GM23248 (cell line): ENCODE data around the gene CEMIP. TPM values are rescaled to one million over a fixed set of nuclear protein-coding genes. Genes with fewer than 3 reads are reported as not detected.

Experiments
- DNase-seq: peaks from one replicate; pipeline ENCODE4 v3.0.0-alpha.2; 2015
- H2AFZ ChIP-seq: fragments of 200-600 bp; sonication (generic); 2 replicates; pipeline ENCODE4 v1.6.1; 2016; ENCODE audit warnings: antibody characterized with exemption
- H3F3A ChIP-seq: fragments of 200-600 bp; sonication (generic); 2 replicates; pipeline ENCODE4 v1.6.1; 2016; ENCODE audit warnings: mild to moderate bottlenecking, antibody characterized with exemption, mixed run types; ENCODE audit not compliant: insufficient read depth
- H3K27ac ChIP-seq: fragments of 200-600 bp; sonication (generic); 2 replicates; pipeline ENCODE4 v1.5.1; 2016; ENCODE audit warnings: mild to moderate bottlenecking
- H3K27me3 ChIP-seq: fragments of 200-600 bp; sonication (generic); replicated peaks from 2 replicates; pipeline ENCODE4 v1.6.1; 2016; ENCODE audit warnings: mild to moderate bottlenecking; ENCODE audit not compliant: insufficient read depth
- H3K36me3 ChIP-seq: fragments of 200-600 bp; sonication (generic); 2 replicates; pipeline ENCODE4 v1.6.1; 2016; ENCODE audit warnings: low read depth, mild to moderate bottlenecking
- H3K4me1 ChIP-seq: fragments of 200-600 bp; sonication (generic); 2 replicates; pipeline ENCODE4 v1.6.1; 2016; ENCODE audit warnings: mild to moderate bottlenecking; ENCODE audit not compliant: insufficient read depth
- H3K4me2 ChIP-seq: fragments of 200-600 bp; sonication (generic); one replicate; pipeline ENCODE4 v1.6.1; 2016; ENCODE audit warnings: mild to moderate bottlenecking; ENCODE audit not compliant: unreplicated experiment
- H3K4me3 ChIP-seq: fragments of 200-600 bp; sonication (generic); 2 replicates; pipeline ENCODE4 v1.5.1; 2016; ENCODE audit warnings: mild to moderate bottlenecking
- H3K79me2 ChIP-seq: fragments of 200-600 bp; sonication (generic); 2 replicates; pipeline ENCODE4 v1.6.1; 2016; ENCODE audit warnings: mild to moderate bottlenecking; ENCODE audit not compliant: insufficient read depth
- H3K9ac ChIP-seq: fragments of 200-600 bp; sonication (generic); 2 replicates; pipeline ENCODE4 v1.6.1; 2016; ENCODE audit warnings: mild to moderate bottlenecking
- H3K9me2 ChIP-seq: fragments of 200-600 bp; sonication (generic); 2 replicates; pipeline ENCODE4 v1.6.1; 2016; ENCODE audit warnings: mixed run types, mild to moderate bottlenecking, moderate library complexity; ENCODE audit not compliant: insufficient read depth
- H3K9me3 ChIP-seq: fragments of 200-600 bp; sonication (generic); one replicate; pipeline ENCODE4 v1.6.1; 2017; ENCODE audit warnings: low read depth
- H4K20me1 ChIP-seq: fragments of 200-600 bp; sonication (generic); 2 replicates; pipeline ENCODE4 v1.6.0; 2016; ENCODE audit not compliant: insufficient read depth
- EZH2 ChIP-seq: fragments of 200-600 bp; sonication (generic); IDR thresholded peaks from 2 replicates; pipeline ENCODE4 v1.6.1; 2018; ENCODE audit warnings: antibody characterized with exemption, mild to moderate bottlenecking; ENCODE audit not compliant: insufficient read depth, poor library complexity, severe bottlenecking
- EZH2phosphoT487 ChIP-seq: fragments of 200-600 bp; sonication (generic); IDR thresholded peaks from 2 replicates; pipeline ENCODE4 v1.6.1; 2018; ENCODE audit warnings: antibody characterized with exemption, moderate library complexity, mild to moderate bottlenecking, low read depth; ENCODE audit not compliant: insufficient read depth
- WGBS, 2 experiments: methylation state at CpG; one replicate each; pipeline ENCODE4 v1.1.6; 2015 to 2017; ENCODE audit warnings: low lambda C conversion rate in 2 of 2, low coverage in 1 of 2; ENCODE audit errors: missing lambda C conversion rate in 2 of 2; 5-methylcytosine and 5-hydroxymethylcytosine counted together
- in situ Hi-C: fragments of 300-500 bp; cut with MboI; formaldehyde crosslinking; loops from 2 replicates; pipeline ENCODE4 v1.15.0; 2020
- polyA plus RNA-seq: library from polyadenylated mRNA; unstranded; fragments of >200 nt; fragmentation: Nextera tagmentation; extraction: Ambion mirVana; gene quantifications from 2 replicates; pipeline ENCODE4 v1.2.1, GENCODE V29; 2016
- total RNA-seq: library from RNA; depleted of rRNA; stranded (reverse); fragments of >200 nt; shearing (Covaris generic); gene quantifications from 2 replicates; pipeline ENCODE4 v1.2.3, GENCODE V29; 2014

Gene CEMIP
- total and polyA plus RNA-seq, 2 experiments from 2014 or later, result 134 to 213 TPM

DNA sequence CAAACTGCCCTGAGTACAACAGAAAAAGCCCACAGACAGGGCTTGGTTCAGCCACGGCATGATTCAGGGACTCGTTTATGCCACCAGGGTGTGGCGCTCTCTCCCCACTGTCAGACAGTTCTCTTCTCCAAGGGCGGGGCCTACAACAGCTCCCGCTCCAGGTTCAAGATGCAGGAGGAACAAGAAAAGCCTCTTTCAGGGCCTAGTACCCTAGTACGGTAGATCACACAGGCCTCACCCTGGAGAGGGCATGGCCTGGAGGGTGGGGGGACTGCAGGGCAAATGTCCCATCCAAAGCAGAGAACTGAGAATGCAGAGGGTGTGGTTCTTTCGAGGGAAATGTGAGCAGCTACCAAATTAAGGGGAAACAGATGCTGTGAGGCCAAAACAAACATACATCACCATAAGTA lies 198.5 kb downstream of the CEMIP start:
- in situ Hi-C loops, result loop anchor here (10.0 kb wide), 1 partner anchor 287 kb away; no protein-coding TSS in a partner anchor
- peak; percentile 88 for DNase-seq

GRCh38 chr15:80978685-80979329 lies 199.6 kb downstream of the CEMIP start:
- in situ Hi-C loops, result loop anchor here (10.0 kb wide), 1 partner anchor 286 kb away; no protein-coding TSS in a partner anchor
- Histone ChIP-seq H3K9me3 (no peaks in the 10 kb centered on the region), H3F3A (peaks cover 15% of the 10 kb centered on the region; the same call in 1 of the 2 replicates), H3K9ac (no peak overlapping the region), H3K4me1 (no peaks in the 10 kb centered on the region), H3K9me2 (no peaks in the 10 kb centered on the region), H3K27ac (no peak overlapping the region), H2AFZ (no peak overlapping the region), H3K36me3 (peaks cover 9% of the 10 kb centered on the region), H4K20me1 (peaks cover 5% of the 10 kb centered on the region; the same call in 1 of the 2 replicates), H3K79me2 (peaks cover 73% of the 10 kb centered on the region), H3K27me3 (no peaks in the 10 kb centered on the region), H3K4me3 (no peak overlapping the region), H3K4me2 (no peak overlapping the region)
- DNase-seq, result peak; percentile 45
- TF ChIP-seq EZH2phosphoT487 (no peak), EZH2 (no peak)
- 84 to 86% methylated on average over 7 of the region's 7 CpGs for WGBS, 2 experiments

More for the DNA sequence above, 198.5 kb downstream of the CEMIP start:
- Histone ChIP-seq H3K9ac (no peak overlapping the region), H2AFZ (no peak overlapping the region), H3K9me2 (no peaks in the 10 kb centered on the region), H3F3A (peaks cover 15% of the 10 kb centered on the region; the same call in 1 of the 2 replicates), H3K4me1 (no peaks in the 10 kb centered on the region), H3K27me3 (no peaks in the 10 kb centered on the region), H3K9me3 (no peaks in the 10 kb centered on the region), H3K36me3 (peaks cover 9% of the 10 kb centered on the region), H3K4me3 (no peak overlapping the region), H3K27ac (no peak overlapping the region), H4K20me1 (peaks cover 5% of the 10 kb centered on the region; the same call in 1 of the 2 replicates), H3K79me2 (peaks cover 63% of the 10 kb centered on the region), H3K4me2 (no peak overlapping the region)
- TF ChIP-seq EZH2phosphoT487, result no peak
- no peak for TF ChIP-seq EZH2
- 9 to 13% methylated on average over 7 of the region's 7 CpGs for WGBS, 2 experiments

GRCh38 chr15:80979538-80980200 lies 200.5 kb downstream of the CEMIP start:
- Histone ChIP-seq H3K79me2 (peaks cover 74% of the 10 kb centered on the region), H3F3A (peaks cover 15% of the 10 kb centered on the region; the same call in 1 of the 2 replicates), H3K4me3 (no peak overlapping the region), H3K9ac (no peak overlapping the region), H4K20me1 (peaks cover 5% of the 10 kb centered on the region; the same call in 1 of the 2 replicates), H3K9me3 (no peaks in the 10 kb centered on the region), H3K4me2 (no peak overlapping the region), H3K27ac (no peak overlapping the region), H3K9me2 (no peaks in the 10 kb centered on the region), H3K36me3 (peaks cover 9% of the 10 kb centered on the region), H3K27me3 (no peaks in the 10 kb centered on the region), H3K4me1 (no peaks in the 10 kb centered on the region), H2AFZ (no peak overlapping the region)
- TF ChIP-seq EZH2 (no peak), EZH2phosphoT487 (no peak)
- in situ Hi-C loops, result loop anchor here (10.0 kb wide), 1 partner anchor 285 kb away; no protein-coding TSS in a partner anchor
- WGBS, 2 experiments, result 96 to 97% methylated on average over 8 of the region's 8 CpGs
- DNase-seq, result no peak

DNA sequence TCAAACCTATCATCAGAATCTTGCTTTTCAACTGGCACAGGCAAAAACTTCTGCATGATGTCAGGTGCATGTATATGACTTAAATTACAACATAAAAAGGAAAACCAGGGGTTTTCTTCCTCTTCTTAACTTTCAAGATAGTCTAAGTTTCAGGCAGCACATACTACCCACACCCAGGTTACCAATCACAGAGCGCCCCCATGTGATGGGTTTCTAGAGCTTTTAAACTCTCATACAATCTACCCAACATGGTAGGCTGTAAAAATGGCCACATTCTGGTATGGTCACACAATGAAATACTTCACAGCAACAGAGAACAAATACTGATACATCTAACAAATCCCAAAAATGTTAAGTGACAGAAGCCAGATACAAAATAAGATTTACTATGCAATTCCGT lies 203.0 kb downstream of the CEMIP start:
- in situ Hi-C loops, result no loop called here
- Histone ChIP-seq H3K27me3 (no peaks in the 10 kb centered on the region), H4K20me1 (peaks cover 2% of the 10 kb centered on the region; the same call in 1 of the 2 replicates), H3K79me2 (peaks cover 78% of the 10 kb centered on the region), H3F3A (peaks cover 15% of the 10 kb centered on the region; the same call in 1 of the 2 replicates), H2AFZ (no peak overlapping the region), H3K4me1 (no peaks in the 10 kb centered on the region), H3K4me3 (no peak overlapping the region), H3K9ac (no peak overlapping the region), H3K4me2 (no peak overlapping the region), H3K27ac (no peak overlapping the region), H3K9me3 (no peaks in the 10 kb centered on the region), H3K36me3 (peaks cover 9% of the 10 kb centered on the region), H3K9me2 (no peaks in the 10 kb centered on the region)
- WGBS, 2 experiments, result 98% methylated on average over 2 of the region's 2 CpGs
- TF ChIP-seq EZH2 (no peak), EZH2phosphoT487 (no peak)
- DNase-seq, result no peak
